Choroid plexus epithelial cell (primary cell): ENCODE data around the gene OTUD5.

ENCODE experiments used
- DNase-seq: peaks from one replicate; pipeline ENCODE4 v3.0.0-alpha.2; 2010; ENCODE audit warnings: low read depth
- H3K4me3 ChIP-seq: 2 replicates; pipeline ENCODE4 v1.5.1; 2011; ENCODE audit warnings: low read depth, mild to moderate bottlenecking, control low read depth, low read length, moderate library complexity
- TF ChIP-seq, protein P1 (sequence below): conservative IDR thresholded peaks from 2 replicates; pipeline ENCODE4 v1.5.1; 2011; ENCODE audit warnings: low read depth, mild to moderate bottlenecking, control low read depth, inconsistent platforms, low read length, moderate library complexity

The OTUD5 gene

DNA sequence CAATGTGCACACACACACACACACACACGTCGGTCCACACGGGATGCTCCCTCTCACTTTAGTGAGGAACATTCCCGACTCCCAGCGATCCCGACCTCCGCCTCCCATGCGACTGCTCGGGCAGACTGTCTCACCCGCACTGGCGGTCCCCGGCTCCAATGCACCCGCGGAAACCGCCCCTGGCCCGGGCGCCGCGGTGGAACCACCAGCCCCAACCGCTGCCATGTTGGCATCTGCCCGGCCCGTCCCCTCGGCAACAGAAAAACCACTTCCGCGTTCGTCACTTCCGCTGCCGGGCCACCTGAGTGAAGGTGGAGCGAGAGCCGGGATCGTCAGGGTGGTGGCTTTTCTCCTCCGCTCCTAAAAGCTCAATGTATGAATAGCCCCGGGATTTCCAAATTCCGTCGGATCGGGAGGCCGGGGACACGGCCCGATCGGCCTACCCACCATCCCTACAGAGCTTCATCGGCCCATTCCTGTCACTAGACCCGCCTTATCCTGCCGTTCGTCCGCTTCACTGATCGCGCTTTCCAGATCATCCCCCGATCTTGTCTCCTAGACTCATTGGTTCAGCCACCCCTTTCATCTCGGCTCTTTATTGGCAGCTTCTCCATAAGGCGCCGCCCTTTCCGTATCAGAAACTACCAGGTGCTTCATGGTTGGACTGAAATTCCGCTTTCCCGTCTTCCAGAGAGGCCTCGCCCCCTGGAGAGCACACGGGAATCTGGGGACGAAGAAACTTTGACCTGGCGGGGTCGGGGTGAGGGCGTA is 45.8 kb downstream of the OTUD5 start, which contains the start of gene SLC35A2:
TSS of gene SLC35A2 (minus strand) at position 235 of the 771 bp plus-strand sequence. CDS start at position 225, 10 bp downstream.
- TF ChIP-seq, protein P1, sequence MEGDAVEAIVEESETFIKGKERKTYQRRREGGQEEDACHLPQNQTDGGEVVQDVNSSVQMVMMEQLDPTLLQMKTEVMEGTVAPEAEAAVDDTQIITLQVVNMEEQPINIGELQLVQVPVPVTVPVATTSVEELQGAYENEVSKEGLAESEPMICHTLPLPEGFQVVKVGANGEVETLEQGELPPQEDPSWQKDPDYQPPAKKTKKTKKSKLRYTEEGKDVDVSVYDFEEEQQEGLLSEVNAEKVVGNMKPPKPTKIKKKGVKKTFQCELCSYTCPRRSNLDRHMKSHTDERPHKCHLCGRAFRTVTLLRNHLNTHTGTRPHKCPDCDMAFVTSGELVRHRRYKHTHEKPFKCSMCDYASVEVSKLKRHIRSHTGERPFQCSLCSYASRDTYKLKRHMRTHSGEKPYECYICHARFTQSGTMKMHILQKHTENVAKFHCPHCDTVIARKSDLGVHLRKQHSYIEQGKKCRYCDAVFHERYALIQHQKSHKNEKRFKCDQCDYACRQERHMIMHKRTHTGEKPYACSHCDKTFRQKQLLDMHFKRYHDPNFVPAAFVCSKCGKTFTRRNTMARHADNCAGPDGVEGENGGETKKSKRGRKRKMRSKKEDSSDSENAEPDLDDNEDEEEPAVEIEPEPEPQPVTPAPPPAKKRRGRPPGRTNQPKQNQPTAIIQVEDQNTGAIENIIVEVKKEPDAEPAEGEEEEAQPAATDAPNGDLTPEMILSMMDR, result no peak
- H3K4me3 ChIP-seq, result peak within 1 kb of the TSS; percentile 80

DNA sequence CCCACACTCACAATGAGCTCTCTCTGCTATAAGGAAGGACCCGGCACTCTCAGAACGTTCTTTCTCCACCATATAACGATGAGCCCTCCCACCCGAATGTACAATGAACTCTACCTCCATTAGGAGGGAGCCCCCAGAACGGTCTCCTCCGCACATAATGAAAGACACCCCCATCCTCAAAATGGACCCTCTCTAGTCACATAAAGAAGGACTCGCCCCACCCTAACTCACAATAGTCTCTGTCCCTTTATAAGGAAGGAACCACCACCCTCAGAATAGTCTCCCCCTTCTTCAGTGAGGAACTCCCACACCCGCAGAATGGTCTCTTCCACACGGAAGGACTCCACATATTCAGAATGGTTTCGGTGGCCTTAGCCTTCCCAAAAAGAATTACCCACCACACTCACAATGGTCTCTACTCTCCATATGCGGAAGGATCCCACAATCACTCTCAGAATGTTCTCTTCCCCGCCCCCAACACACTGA is 46.4 kb downstream of the OTUD5 start:
- TF ChIP-seq, protein P1, result no peak
- peak; percentile 48 for DNase-seq
- peak overlapping the region; percentile 80 for H3K4me3 ChIP-seq

More for the DNA sequence above, 45.8 kb downstream of the OTUD5 start, which contains the start of gene SLC35A2:
- peak; percentile 83 for DNase-seq

DNA sequence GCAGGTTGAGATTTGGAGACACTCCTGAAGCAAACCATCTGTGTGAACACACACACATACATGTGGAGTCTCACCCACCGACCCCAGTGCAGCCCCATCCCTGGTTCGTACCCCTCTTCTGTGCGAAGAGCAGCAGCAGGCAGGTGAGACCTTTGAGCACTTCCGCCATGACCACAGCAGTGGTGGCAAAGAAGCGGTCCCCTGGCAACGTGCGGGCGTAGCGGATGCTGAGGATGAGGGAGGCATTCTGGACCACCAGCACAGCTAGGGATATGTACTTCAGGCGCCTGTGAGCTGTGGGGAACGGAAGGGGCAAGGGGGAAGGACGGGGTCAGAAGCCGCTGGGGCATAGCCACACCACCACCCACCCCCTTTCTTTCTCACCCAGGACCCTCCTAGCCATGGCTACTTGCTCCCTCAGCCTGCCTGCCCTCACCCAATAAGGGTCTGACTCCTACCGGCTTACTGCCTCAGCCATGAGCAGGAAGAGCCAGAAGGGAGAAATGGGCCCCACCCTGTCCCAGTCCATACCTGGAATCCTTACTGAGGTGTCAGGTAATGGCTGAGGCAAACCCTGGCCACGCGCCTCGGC is 47.6 kb downstream of the OTUD5 start:
- H3K4me3 ChIP-seq, result peak overlapping the region; percentile 80

DNA sequence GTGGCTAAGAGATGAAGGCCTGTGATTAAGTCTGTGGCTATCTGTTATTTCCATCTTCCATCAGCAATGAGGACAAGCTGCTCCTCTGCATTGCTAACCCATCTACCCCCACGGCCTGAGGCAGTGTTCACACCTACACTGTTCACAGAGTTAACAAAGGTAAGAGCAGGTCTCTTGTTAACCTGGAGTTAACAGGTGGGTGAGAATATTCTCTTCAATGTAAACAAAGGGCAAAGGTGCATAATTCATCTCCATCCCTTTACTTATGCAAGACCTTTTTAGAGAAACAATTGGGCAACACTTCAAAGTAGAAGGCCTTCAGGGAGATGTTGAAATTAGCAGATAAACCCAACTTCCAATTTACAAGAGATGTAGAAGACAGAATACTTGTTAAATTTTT is 48.8 kb downstream of the OTUD5 start:
- TF ChIP-seq, protein P1, result no peak
- no peak overlapping the region for H3K4me3 ChIP-seq
- no peak for DNase-seq

More for the DNA sequence above, 47.6 kb downstream of the OTUD5 start:
- DNase-seq, result no peak
- TF ChIP-seq, protein P1, result no peak

DNA sequence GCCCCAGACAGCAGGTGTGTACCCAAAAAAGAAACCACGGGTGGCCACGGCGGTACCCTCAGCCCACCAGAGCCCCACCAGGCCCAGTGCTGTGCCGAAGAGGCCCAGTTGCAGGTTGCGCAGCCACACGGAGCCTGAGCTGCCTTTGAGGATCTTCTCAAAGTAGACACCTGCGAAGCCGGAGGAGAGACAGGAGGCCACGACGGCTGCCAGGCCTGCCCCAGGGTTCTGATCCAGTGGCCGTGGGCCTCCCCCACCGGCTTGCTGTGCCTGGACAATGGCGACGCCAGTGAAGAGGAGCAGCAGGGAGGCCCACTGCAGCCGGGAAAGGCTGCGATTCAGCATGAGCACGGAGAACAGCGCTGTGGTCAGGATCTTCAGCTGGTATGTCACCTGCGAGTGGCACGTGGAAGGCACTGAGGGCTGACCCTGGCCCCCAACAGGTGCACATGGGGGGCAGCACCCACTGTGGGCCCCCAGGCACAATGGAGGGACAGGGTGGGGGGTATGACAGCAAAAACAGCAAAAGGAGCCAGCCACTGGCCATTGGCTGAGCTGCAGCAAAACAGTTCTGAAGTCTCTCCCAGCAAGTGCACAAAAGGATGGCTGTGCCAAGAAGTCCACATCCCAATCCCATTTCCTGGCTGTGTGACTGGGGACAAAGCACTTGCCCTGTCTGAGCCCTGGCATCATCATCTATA is 52.2 kb downstream of the OTUD5 start:
- no peak for DNase-seq
- TF ChIP-seq, protein P1, result no peak
- H3K4me3 ChIP-seq, result no peak overlapping the region

DNA sequence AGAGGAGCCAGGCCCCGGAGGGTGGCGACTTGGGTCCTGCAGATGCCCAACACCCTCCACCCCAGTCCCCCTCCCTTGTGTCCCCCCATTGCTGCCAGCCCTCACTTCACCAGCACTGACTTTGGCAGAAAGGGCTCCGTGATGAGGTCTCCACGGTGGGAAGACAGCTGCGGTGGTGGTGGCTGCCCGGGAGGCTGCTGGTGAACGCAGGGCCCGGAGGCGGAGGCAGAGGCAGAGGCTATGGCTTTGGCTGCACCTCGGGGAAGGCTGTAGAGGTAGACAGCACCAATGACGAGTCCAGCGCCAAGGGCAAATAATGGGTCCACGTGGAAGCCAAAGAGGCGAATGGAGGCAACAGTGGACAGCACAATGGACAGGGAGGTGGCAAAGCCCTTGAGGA is 52.8 kb downstream of the OTUD5 start:
- no peak overlapping the region for H3K4me3 ChIP-seq
- TF ChIP-seq, protein P1, result no peak
- no peak for DNase-seq
